SHP77 (cell line): ENCODE data around the gene UBE2E3.
A peak's percentile ranks its signal among the peaks of the same experiment; 100 is the strongest.
"Not testable (repeated sequence)": the region's sequence is repeated elsewhere in the genome, so short reads cannot be mapped to it uniquely, and the experiment has no call there.

Experiments used
- DNase-seq, 2 experiments: peaks; one replicate each; lab custom pipeline; 2025; lab: John Stamatoyannopoulos, UW

UBE2E3 gene

DNA sequence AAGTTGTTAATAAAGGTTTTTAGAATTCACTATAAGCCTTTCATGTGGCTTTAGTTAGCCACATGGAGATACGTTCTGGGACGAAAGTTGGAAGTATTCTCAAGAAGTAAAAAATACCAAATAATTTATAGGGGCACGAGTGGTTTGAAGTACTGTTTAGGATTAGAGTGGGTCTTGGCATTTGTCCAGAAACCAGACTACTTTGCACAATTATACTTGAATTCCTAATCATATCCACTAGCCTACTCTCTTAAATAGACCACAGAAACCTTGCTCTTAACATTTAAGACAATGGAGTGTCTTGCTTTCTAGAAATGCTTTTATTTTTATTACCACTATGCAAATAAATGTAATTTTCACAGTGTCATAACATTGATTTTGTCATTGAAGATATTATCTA lies 44.6 kb downstream of the UBE2E3 start:
- DNase-seq, result no peak

DNA sequence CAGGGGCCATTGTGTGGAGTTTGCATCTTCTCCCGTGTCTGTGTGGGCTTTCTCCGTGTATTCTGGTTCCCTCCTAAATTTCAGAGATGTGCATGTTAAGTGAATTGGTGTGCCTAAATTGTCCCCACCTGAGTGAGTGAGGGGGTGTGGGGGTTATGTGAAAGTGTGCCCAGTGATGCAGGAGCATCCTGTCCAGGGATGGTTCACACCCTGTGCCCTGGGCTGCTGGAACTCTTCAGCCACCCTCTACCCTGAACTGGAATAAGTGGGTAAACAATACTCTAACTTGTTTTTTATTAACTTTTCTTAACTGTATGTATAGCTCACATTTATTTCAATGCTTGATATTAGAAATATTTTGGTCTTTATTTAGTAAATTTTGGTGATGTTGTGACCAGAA lies 56.0 kb downstream of the UBE2E3 start:
- DNase-seq, result no peak

DNA sequence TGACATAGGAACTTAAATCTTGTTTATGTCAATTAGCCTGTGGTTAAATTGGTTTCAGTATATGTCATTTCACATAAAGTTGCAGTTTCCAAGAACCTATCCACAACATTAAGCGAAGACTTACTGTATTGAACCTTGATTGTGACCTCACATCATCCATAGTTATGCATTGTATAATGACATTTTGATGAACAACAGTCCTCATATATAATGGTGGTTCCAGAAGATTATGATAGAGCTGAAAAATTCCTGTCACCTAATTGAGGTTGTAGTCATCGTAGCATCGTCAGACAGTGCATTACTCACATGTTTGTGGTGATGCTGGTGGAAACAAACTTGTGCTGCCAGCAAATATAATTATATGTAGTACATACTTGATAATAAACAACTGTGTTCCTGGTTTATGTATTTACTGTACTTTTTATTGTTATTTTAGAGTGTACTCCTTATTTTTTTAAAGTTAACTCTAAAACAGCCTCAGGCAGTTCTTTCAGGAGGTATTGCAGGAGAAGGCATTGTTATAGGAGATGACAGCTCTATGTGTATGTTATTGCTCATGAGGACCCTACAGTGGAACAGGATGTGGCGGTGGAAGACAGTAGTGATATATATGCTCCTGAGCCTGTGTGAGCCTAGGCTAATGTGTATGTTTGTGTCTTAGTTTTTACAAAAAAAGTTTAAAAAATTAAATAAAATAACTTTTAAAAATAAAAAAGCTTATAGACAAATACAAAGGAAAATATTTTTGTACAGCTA lies 56.6 kb downstream of the UBE2E3 start:
- no peak for DNase-seq

DNA sequence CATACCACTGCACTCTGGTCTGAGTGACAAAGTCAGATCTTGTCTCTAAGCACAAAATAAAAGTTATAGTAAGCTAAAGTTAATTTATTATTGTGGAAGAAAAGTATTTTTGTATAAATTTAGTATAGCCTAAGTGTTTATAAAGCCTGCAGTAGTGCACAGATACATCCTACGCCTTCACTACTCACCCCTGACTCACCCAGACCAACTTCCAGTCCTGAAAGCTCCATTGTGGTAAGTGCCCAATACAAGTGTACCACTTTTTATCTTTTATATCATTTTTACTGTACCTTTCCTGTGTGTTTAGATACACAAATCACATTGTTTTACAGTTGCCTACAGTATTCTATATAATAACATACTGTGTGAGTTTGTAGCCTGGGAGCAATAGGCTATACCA lies 57.5 kb downstream of the UBE2E3 start:
- no peak for DNase-seq

DNA sequence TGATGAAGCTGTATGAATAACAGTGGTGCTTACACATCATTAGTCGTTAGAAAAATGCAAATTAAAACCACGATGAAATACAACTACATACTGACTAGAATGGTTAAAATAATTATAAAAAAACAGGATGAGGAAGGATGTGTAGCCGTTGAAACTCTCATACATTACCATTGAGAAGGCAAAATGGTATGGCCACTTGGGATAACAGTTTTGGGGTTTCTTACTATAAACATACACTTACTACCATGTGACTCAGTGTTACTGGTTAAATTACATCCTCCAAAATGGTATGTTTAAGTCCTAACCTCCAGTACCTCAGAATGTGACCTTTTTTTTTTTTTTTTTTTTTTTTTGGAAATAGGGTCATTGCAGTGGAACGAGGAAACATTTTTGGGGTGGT lies 58.4 kb downstream of the UBE2E3 start:
- DNase-seq, result no peak

DNA sequence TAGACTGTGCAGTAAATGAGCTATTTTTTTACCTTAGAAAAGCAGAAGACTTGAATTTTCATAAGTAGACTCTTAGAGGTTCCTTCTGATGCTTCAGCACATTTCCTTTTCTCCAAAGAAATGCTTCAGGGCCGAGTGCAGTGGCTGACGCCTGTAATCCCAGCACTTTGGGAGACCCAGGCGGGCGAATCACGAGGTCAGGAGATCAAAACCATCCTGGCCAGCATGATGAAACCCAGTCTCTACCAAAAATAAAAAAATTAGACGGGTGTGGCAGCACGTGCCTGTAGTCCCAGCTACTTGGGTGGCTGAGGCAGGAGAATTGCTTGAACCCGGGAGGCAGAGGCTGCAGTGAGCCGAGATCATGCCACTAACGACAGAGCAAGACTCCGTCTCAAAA lies 60.4 kb downstream of the UBE2E3 start:
- not testable (repeated sequence) for DNase-seq

DNA sequence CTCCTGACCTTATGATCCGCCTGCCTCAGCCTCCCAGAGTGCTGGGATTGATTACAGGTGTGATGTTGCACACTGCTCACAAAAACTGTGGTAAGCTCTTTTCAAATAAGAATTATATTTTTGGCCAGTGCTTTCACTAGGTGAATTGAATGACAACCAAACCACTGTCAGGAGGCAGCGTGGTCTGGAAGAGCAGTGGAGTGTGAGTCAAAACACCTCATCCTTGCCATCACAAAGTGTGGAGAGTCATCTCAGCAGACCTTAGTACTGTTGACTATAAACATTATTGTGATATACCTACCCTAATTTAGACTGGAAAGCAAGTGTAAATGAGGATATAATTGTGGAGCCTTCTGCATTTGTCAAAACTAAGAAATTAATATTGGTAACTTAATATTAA lies 61.3 kb downstream of the UBE2E3 start:
- DNase-seq, result no peak

DNA sequence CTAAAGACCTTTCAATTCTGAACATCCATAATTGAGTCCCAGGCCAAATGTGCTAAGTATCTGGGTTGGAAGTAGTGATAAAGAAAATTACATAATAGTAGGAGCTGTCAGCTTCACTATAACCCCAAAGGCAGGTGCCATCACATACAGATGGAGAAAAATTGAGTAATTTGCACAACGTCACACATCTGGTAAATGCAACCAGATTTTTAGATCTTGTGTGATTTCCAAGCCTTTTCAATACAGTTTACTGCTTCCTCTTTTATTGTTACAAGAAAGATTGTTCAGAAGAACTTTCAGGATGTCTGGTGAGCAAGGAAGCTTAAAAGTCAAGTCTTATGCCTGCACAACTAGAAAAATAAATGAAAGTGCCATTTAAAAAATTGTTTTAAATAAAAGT lies 62.3 kb downstream of the UBE2E3 start:
- no peak for DNase-seq

DNA sequence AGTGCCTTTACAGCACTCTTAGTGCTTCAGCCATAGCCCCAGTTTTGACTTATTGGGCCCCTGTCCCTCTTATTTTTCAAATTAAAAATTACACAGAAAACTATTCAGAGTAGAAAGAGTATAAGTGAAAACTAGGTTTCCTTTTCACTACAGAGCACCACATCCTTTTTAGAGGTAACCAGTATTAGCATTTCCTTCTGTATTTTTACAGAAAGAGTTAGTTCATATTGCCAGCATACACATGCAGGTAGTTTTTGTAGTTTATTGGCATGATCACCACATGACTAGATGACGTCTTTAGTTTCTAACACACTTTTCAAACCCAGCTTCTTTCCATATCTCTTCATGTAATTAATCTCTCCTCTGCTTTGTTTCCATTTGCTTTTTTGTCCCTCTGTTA lies 66.4 kb downstream of the UBE2E3 start:
- no peak for DNase-seq

DNA sequence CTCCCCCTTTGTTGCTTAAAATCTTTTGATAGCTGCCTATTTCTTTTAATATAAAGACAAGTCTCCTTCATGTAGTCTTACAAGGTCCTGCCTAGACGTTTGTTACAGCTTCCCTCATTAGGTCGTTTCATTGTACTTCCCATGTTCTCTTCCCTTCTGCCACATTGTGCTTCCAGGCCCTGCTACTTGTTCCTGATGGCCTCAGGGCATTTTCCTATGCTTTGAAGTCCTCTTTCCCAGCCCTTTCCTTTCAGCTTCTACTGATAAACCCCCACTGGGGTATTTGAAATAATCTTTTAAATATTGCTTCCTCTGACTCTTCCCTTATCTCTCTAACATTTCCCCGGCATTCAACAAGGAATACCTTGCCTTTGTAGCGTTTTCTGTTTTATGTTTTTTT lies 67.4 kb downstream of the UBE2E3 start:
- no peak for DNase-seq

DNA sequence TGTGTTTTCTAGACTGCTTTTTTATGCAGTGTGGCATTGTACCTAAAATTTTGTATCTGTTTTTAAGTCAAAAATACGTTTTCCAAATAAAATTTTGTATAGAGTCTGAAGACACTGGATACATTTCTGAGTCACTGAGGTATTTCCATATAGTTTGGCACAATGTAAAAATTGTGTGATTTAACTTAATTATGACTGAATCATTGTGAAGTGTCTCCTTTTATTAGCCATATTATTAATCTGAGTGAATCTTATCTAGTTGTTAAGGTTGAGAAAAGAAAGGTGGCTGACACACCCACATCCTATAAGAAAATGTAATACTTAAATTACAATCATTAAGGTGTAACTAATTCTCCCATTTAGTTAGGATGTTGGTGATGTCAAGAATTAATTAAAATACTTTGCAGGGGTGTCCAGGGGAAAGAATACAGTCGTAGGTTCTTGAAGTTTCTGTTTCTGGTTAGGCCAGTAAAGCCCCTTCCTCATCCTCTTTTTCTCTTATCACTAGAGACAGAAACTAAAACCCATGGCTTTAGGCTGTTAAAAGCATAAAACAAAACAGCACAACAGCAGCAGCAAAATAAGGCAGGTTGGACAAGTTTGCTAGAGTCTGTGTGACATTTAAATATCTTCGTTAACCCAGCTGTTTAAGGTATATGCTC lies 71.6 kb downstream of the UBE2E3 start:
- no peak for DNase-seq

DNA sequence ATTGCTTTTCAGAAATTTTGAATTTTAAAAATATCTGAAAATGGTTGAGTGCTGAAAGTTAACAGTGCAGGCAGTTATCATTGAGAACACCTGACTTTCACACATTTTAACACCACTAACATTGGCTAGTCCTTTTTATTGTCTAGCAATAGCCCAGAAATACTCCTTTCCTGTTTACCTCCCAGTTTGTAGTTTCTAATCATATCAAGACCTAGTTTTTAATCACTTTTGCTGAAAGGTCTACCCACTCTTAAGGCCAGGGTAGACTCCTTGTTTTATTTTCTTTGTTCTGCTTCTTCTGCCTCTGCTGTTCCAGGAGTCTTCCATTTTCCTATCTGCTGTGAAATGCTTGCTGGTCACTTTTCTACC lies 72.1 kb downstream of the UBE2E3 start:
- DNase-seq, result no peak

DNA sequence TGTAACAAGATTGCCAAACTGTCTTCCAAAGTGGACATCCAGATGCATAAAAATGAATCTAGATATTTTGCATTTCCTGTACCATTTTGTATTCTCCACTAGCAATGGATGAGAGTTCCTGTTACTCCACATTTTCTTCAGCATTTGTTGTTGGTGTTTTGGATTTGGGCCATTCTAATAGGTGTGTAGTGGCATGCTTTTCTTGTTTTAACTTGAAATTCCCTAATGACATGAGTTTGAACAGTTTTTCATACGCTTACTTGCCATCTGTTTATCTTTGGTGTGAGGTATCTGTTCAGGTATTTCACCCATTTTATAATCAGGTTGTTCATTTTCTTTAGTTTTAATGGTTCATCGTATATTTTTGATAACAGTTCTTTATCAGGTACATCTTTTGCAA lies 73.9 kb downstream of the UBE2E3 start:
- no peak for DNase-seq

DNA sequence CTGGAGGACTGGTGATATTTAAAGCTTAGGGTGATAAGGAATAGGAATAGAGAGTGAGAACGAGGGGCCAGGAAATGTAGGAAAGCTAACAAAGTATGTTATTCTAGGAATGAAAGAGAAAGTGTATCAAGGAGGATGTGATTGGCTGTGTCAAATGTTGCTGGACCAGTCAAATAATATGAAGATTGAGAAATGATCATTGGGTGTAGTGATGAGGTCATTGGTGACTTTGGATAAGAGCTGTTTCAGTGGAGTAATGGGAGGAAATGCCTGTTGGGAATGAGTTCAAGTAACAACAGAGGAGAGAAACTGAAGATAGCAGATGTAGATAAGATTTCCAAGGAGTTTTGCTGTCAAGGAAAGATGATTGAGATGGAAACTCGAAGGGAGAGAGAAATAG lies 74.4 kb downstream of the UBE2E3 start:
- DNase-seq, result no peak

DNA sequence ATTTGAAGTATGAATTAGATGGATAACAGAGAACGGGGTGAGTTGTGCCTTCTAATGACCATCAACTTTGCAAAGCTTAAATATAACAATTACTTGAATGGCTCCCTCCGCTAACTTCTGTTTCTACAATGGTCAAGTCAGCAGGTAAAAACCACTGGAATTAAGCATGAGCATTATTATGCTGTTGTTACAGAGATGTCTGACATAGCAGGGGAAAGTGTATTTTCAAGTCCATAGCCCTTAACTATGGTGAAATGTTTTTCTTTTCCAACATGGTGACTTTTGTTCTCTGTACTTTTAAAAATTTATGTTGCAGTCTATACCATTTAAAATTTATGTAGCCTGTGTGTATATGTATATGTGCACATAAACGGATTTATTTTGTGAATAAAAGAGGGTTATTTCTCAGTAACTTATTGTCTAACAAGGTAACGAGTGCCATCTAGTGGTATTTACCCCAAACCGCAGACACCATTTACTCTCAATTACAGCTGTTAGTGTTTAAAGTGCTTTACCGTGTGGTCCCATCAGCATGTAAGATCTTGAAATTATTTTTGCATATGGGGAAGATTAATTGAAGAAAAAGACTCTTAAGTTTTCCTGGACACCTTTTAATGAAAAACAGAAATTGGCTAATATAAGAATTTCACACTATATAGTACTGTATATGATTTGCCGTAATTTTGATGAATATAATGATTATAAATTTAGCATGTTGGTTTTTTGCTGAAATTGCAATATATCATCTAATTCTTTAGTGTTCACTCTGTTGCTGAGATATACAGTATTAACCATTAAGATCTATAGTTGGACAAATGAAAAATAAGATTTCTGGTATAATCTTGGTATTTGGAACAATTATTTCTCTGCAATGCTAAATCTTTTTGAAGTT lies 78.2 kb downstream of the UBE2E3 start:
- peak; percentile 4 to 14 for DNase-seq

DNA sequence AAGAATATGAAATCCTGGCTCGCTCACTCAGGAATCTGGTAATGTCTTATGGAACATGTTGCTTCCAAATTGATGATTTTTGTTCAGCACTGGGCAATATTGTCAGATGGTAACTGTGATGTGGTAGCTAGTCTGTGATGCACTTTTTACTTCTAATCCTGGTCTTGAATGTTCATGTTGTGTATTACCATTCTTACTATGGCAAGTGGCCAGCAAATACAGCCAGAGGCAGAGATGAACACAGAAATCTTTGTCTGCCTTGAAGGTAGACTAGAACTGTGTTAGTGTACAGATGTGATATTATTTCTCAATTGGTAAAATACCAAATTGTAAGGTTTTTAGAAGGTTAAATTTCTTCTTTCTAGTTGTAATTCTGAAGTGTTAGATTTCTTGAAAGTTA lies 83.3 kb downstream of the UBE2E3 start:
- no peak for DNase-seq

DNA sequence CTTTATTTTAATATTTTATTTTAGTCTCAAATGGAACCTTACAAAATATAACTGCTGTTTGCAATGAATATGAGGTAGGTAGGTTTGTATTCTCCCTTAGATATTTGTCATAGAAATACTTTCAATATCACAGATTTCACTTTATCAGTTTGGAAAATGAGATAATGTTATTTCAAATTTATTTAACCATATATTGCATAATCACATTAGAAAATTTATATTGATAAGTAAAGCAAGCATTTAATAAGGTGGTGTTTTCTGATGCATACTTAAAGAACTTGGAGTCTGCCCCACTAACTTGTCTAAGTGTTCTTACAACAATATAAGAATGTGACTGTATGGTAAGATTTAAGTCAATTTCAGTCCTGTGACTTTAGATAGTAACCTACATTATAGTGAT lies 85.1 kb downstream of the UBE2E3 start:
- no peak for DNase-seq

DNA sequence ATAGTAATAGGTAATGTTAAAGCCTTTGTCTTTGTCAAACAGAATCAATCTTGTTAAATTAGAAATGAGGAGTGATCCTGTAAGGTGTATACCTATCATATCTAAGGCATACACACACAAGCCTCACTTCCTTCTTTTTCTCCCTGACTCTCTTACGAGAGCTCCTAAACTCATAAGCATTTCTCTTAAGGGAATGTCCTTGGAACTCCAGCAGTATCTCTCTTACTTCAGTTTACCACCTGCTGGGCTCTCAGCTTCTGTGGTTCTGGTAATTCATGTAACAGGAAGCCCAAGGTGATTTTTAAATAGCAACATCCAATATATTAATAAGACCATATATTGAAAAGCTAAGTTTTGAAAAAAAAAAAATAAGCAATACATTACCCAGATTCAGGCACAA lies 85.9 kb downstream of the UBE2E3 start:
- DNase-seq, result no peak

DNA sequence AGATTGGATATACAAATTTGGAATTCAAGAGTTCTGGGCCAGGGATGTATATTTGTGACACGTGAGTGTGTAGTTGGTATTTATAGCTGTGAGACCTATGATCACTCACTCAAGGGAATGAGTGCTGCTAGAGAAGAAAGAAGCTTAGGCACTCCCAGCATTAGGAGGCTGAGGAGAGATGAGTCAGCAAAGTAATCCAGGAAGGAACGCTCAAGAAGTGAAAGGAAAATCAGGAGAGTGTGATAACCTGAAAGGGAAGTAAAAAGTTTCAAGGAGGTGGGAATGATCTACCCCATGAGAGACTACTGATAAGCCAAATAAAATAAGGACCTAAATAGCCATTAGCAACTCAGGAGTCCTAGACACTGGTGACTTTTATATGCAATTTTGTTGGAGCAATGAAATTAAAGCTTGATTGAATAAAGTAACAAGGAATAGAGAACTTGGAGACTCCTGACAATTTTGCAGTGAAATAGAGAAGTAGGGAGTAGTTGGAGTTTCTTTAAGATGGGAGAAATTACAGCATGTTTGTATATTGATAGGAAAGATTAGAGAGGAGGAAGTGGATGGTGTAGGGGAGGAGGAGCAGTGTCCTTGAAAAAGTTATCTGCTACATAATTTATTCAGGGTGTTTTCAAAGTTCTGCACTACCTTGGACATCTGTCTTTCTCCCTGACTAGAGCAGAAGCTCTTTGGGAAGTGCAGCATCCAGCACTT lies 89.9 kb downstream of the UBE2E3 start:
- no peak for DNase-seq

DNA sequence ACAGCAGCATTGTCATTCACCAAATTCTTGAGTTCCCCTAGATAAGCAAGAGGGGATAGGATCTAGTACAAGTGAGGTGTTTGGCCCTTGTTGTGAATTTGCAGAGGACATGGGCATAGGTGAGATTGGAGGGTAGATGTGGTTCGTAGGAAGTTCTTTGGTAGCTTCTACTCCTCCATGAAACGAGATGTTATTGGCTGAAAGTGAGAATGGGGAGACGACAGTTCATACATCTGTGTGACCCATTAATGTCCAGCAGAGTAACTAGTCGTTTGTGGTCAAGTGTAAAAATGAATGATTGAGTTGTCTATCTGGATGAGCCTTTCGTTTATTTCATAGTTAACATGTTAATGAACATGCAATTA lies 90.4 kb downstream of the UBE2E3 start:
- no peak for DNase-seq

DNA sequence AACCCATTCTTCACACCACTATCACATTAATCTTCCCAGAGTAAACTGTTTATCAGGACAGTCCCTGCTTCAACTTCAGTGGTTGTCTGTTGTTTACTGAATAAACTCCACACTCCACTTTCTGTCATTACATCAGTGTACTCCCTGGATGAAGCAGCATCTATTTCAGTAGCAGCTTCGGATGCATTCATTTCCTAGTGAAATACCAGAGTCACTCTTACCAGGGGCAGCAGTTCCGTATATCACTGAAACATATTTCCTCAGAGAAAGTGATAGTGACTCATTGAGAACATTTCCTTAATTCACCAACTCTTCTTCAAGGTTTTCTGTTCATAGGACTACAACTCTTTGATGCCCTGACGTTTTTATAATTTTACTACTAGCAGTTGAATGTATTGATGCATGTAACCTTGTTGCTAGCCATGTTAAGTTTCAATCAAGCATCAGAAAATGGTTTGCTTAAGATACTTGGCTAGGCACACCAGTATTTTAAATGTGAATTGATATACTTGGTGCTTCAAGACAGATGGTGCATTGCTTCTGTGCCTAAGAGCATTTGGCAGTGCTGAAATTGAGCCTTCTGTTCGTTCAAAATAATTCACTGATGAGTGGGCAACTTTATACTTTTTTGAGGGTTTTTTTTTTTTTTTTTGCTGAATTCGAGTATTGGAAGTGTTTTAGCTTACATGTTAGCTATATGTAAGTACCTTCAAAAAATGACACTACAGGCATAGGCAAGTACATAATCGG lies 92.3 kb downstream of the UBE2E3 start:
- DNase-seq, result no peak

DNA sequence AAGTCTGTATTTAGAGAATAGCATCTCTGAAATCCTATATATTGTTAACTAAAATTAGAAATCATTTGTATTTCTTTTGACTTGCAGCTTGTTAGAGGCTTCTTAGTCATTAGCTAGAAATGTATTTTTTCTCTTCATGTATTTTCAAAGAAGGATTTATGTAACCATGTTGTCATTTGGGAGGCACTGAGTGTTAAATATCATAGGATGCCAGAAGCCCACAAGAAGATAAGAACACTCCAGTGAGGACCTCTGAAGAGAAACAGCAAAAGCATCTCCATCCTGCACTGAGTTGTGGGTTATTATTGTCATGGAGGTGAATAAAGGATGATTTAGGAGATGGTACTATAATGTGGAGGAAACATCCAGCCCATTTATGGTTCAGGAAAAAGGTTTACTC lies 93.5 kb downstream of the UBE2E3 start:
- no peak for DNase-seq
